Esophagus (tissue), 2 donors: ENCODE measurements around the gene CAV1. TPM values are rescaled to one million over a fixed set of nuclear protein-coding genes. Genes with fewer than 3 reads are reported as not detected.
A peak's percentile ranks its signal among the peaks of the same experiment; 100 is the strongest.

Experiments
- H3K27ac ChIP-seq, 2 donors: one replicate each; pipeline ENCODE4 v1.5.1; 2013; ENCODE audit warnings: low read depth in 2 of 2, mild to moderate bottlenecking in 2 of 2, inconsistent platforms in 1 of 2, low read length in 1 of 2, moderate library complexity in 1 of 2
- H3K27me3 ChIP-seq, 2 donors: one replicate each; pipeline ENCODE4 v1.6.1; 2013; ENCODE audit warnings: low read length in 2 of 2, control low read depth in 1 of 2, mild to moderate bottlenecking in 1 of 2; ENCODE audit not compliant: insufficient read depth in 2 of 2, control insufficient read depth in 1 of 2
- H3K36me3 ChIP-seq, 2 donors: one replicate each; pipeline ENCODE4 v1.6.1; 2013; ENCODE audit warnings: low read length in 1 of 2; ENCODE audit not compliant: control insufficient read depth in 2 of 2, insufficient read depth in 2 of 2
- H3K4me1 ChIP-seq, 2 donors: one replicate each; pipeline ENCODE4 v1.6.1; 2013; ENCODE audit warnings: low read length in 1 of 2; ENCODE audit not compliant: control insufficient read depth in 2 of 2, insufficient read depth in 2 of 2
- H3K4me3 ChIP-seq, 2 donors: one replicate each; pipeline ENCODE4 v1.5.1; 2013; ENCODE audit warnings: low read length in 2 of 2, mild to moderate bottlenecking in 2 of 2, low read depth in 1 of 2, moderate library complexity in 1 of 2
- H3K9me3 ChIP-seq, 2 donors: one replicate each; pipeline ENCODE4 v1.6.1; 2013; ENCODE audit warnings: mild to moderate bottlenecking in 2 of 2, low read depth in 1 of 2, low read length in 1 of 2, moderate library complexity in 1 of 2; ENCODE audit not compliant: control insufficient read depth in 2 of 2, insufficient read depth in 1 of 2
- WGBS, 2 donors: extraction: QIAGEN DNeasy Blood & Tissue Kit; methylation state at CpG; one replicate each; pipeline ENCODE4 v1.1.7; 2013; 5-methylcytosine and 5-hydroxymethylcytosine counted together
- polyA plus RNA-seq, 2 donors: library from polyadenylated mRNA; stranded (reverse); fragments of 200-250 nt; gene quantifications; one replicate each; pipeline ENCODE4 v1.2.3, GENCODE V29; 2013
- donor health status: healthy with polysubstance abuse.
- donor health status: Bipolar disorder and iron deficiency.

Gene CAV1
- polyA plus RNA-seq, 2 donors: 16.3 to 57.9 TPM

- no peaks in the 10 kb centered on the region for H3K27me3 ChIP-seq
- no peaks in the 10 kb centered on the region for H3K36me3 ChIP-seq
- no peak overlapping the region for H3K4me3 ChIP-seq
- no peaks in the 10 kb centered on the region for H3K4me1 ChIP-seq
- no peaks in the 10 kb centered on the region for H3K9me3 ChIP-seq
- no peak overlapping the region for H3K27ac ChIP-seq
These were observed 8.5 kb upstream of the CAV1 start for GRCh38 chr7:116516324-116516723.

GRCh38 chr7:116517626-116518025 lies 7.2 kb upstream of the CAV1 start:
- WGBS, 2 donors: 89 to 91% methylated on average over 1 of the region's 1 CpG
- no peaks in the 10 kb centered on the region for H3K36me3 ChIP-seq
- H3K9me3 ChIP-seq: no peaks in the 10 kb centered on the region
- no peak overlapping the region for H3K4me3 ChIP-seq
- H3K4me1 ChIP-seq: no peaks in the 10 kb centered on the region
- no peak overlapping the region for H3K27ac ChIP-seq
- H3K27me3 ChIP-seq: no peaks in the 10 kb centered on the region

- H3K27ac ChIP-seq: no peak overlapping the region
- no peak overlapping the region for H3K4me3 ChIP-seq
- H3K36me3 ChIP-seq: no peaks in the 10 kb centered on the region
- no peaks in the 10 kb centered on the region for H3K4me1 ChIP-seq
- H3K9me3 ChIP-seq: no peaks in the 10 kb centered on the region
- no peaks in the 10 kb centered on the region for H3K27me3 ChIP-seq
These were observed 5.9 kb upstream of the CAV1 start for GRCh38 chr7:116518961-116519360.

- Histone ChIP-seq H3K27me3 (no peaks in the 10 kb centered on the region), H3K4me1 (peaks cover 0 to 3% of the 10 kb centered on the region in 2 donors)
These were observed 3.7 kb upstream of the CAV1 start for GRCh38 chr7:116521046-116521664.

GRCh38 chr7:116522247-116522646 lies 2.6 kb upstream of the CAV1 start:
- H3K4me1 ChIP-seq: peaks cover 0 to 6% of the 10 kb centered on the region in 2 donors

More at GRCh38 chr7:116521046-116521664, 3.7 kb upstream of the CAV1 start:
- Histone ChIP-seq H3K9me3 (no peaks in the 10 kb centered on the region), H3K27ac (no peak overlapping the region), H3K36me3 (no peaks in the 10 kb centered on the region), H3K4me3 (no peak overlapping the region)
- WGBS, 2 donors: 77 to 84% methylated on average over 6 of the region's 6 CpGs

GRCh38 chr7:116524221-116524608 lies 621 bp upstream of the CAV1 start:
- H3K4me3 ChIP-seq: peak overlapping the region in 1 of 2 donors; percentile 70
- peaks cover 0 to 6% of the 10 kb centered on the region in 2 donors for H3K4me1 ChIP-seq
- peak overlapping the region; percentile 92 to 95 for H3K27ac ChIP-seq
- no peaks in the 10 kb centered on the region for H3K9me3 ChIP-seq
- WGBS, 2 donors: 18 to 26% methylated on average over 10 of the region's 10 CpGs
- no peaks in the 10 kb centered on the region for H3K36me3 ChIP-seq
- no peaks in the 10 kb centered on the region for H3K27me3 ChIP-seq

More at GRCh38 chr7:116522247-116522646, 2.6 kb upstream of the CAV1 start:
- no peaks in the 10 kb centered on the region for H3K36me3 ChIP-seq
- H3K27me3 ChIP-seq: no peaks in the 10 kb centered on the region
- peak overlapping the region in 1 of 2 donors; percentile 29 for H3K27ac ChIP-seq
- WGBS, 2 donors: 34 to 57% methylated on average over 5 of the region's 5 CpGs
- H3K4me3 ChIP-seq: no peak overlapping the region
- no peaks in the 10 kb centered on the region for H3K9me3 ChIP-seq

- Histone ChIP-seq H3K4me1 (peaks cover 0 to 6% of the 10 kb centered on the region in 2 donors), H3K4me3 (peak overlapping the region; percentile 58 to 70), H3K36me3 (no peaks in the 10 kb centered on the region), H3K9me3 (no peaks in the 10 kb centered on the region), H3K27ac (peak overlapping the region; percentile 92 to 95), H3K27me3 (no peaks in the 10 kb centered on the region)
- 0 to 1% methylated on average over 36 of the region's 36 CpGs for WGBS, 2 donors
These were observed 569 bp downstream of the CAV1 start for GRCh38 chr7:116525298-116525912.

GRCh38 chr7:116525913-116526861 lies 1.4 kb downstream of the CAV1 start:
- WGBS, 2 donors: 2% methylated on average over 61 to 83 of the region's 83 CpGs
- peaks cover 0 to 6% of the 10 kb centered on the region in 2 donors for H3K4me1 ChIP-seq
- H3K9me3 ChIP-seq: no peaks in the 10 kb centered on the region

GRCh38 chr7:116526897-116527296 lies 2.1 kb downstream of the CAV1 start:
- Histone ChIP-seq H3K4me3 (peak overlapping the region; percentile 58 to 70), H3K4me1 (peaks cover 0 to 6% of the 10 kb centered on the region in 2 donors), H3K9me3 (no peaks in the 10 kb centered on the region), H3K27ac (peak overlapping the region; percentile 68 to 95), H3K36me3 (no peaks in the 10 kb centered on the region), H3K27me3 (no peaks in the 10 kb centered on the region)
- 25 to 33% methylated on average over 5 of the region's 5 CpGs for WGBS, 2 donors

More at GRCh38 chr7:116525913-116526861, 1.4 kb downstream of the CAV1 start:
- Histone ChIP-seq H3K27ac (peak overlapping the region; percentile 92 to 95), H3K36me3 (no peaks in the 10 kb centered on the region), H3K27me3 (no peaks in the 10 kb centered on the region), H3K4me3 (peak overlapping the region; percentile 58 to 70)
